ENCODE measurements around the gene NAB2. TPM values are rescaled to one million over a fixed set of nuclear protein-coding genes. Genes with fewer than 3 reads are reported as not detected.
"Not testable (repeated sequence)": the region's sequence is repeated elsewhere in the genome, so short reads cannot be mapped to it uniquely, and the experiment has no call there.

NAB2 gene, protein sequence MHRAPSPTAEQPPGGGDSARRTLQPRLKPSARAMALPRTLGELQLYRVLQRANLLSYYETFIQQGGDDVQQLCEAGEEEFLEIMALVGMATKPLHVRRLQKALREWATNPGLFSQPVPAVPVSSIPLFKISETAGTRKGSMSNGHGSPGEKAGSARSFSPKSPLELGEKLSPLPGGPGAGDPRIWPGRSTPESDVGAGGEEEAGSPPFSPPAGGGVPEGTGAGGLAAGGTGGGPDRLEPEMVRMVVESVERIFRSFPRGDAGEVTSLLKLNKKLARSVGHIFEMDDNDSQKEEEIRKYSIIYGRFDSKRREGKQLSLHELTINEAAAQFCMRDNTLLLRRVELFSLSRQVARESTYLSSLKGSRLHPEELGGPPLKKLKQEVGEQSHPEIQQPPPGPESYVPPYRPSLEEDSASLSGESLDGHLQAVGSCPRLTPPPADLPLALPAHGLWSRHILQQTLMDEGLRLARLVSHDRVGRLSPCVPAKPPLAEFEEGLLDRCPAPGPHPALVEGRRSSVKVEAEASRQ
- total RNA-seq = 22.1 TPM
- long read RNA-seq, transcript NAB2-201 (7 exons, 2,711 nt) = major isoform, 10 of 15 reads
- long read RNA-seq, partial matches to known transcripts = 4 of 15 reads
- long read RNA-seq, other reads (novel, unspliced or antisense) = 1 of 15 reads

DNA sequence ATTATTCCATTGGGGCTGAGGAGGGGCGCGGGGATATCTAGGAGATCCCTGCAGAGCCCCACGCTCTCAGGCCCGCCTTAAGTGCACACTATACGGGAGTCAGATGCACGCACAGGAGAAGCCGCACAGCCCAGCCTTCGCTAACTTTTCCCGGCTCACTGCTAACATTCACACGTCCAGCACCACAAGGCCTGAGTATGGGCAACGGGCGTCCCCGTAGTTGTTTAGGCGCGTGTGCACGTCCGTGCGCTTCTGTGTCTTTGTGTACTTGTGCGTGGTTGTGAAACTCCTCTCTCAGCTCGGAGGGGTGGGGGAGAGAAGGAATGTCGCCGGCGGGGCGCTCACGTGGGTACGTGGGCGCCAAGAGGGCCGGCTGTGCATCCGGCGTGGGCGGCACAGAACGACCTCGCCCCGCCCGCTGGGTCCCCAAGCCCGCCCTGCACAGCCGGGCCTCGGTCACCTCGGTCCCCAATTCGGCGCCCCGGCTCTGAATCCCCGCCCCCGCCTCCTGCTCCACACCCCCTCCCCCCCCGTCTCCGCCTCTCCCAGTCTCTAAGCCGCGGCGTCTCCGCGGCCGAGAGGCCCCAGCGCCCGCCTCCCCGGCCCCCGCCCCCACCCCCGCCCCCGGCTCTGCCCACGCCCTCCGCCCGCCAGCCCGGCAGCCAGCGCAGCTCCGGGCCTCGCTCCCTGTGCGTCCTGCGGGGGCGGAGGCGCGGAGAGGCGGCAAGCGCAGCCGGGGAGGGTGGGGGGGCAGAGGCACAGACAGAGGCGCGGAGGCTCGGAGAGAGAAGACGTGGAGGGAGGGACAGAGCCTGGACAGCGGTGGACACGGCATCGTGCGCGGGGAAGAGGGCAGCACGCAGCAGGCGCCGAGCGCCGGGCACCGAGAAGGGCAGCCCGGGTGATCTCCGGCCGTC lies at the start of gene NAB2:
Gene NAB2, plus strand, starts transcription at position 761 of the 917 bp plus-strand sequence. CDS start 158 bp downstream, outside the sequence.
- peak; percentile 99 for DNase-seq (ENCODE audit: low spot score)

DNA sequence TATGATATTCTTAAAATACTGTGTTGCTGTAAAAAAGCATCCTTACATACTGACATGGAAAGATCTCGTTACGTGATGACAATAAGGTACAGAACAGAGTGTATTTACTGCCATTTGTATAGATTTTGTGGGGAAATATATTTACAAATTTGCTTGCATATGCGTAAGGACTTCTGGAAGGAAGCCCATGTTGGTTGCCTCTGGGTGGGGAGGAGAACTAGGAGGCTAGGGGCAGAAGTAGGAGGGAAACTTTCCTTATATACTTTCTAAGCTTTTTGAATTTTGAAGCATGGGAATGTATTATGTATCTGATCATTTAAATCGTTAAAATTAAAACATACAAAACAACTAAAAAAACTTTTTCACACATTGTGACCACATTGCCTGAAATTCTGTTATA lies 48.7 kb upstream of the NAB2 start:
- DNase-seq (ENCODE audit: low spot score) = no peak

DNA sequence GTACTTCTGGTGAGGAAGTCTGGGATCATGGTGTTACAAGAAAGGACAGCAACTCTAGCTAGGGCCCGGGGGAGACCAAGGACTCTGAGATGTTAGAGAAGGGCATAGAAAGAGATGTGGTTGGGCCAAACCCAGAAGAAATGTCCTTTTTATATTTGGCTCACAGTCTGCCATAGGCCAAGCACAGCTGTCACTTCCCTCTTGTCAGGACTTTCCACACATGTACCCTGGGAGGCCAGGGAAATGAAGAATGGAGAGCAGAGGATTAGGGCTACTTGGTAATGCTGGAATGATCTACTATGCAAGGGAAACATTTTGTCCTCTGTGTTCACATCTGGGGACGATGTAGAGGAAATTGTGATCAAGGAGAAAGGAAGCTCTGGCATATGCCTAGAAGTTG lies 48.2 kb upstream of the NAB2 start:
- DNase-seq (ENCODE audit: low spot score) = no peak

DNA sequence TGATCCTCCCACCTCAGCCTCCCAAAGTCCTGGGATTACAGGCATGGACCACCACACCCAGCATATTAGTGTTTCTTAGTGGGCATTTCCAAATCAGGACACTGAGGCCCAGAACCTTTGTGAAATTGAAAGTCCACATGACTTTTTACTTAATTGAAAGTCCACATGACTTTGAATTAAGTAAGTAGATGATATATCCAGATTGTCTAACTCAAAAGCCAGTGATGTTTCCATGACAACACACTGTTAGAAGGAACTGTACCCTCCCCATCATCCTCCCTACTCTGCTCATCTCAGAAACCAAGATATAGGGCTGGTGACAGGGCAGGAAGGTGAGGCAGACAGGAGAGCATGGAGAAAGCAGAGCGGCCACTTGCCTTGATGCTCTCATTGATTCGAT lies 46.2 kb upstream of the NAB2 start:
- DNase-seq (ENCODE audit: low spot score) = no peak

DNA sequence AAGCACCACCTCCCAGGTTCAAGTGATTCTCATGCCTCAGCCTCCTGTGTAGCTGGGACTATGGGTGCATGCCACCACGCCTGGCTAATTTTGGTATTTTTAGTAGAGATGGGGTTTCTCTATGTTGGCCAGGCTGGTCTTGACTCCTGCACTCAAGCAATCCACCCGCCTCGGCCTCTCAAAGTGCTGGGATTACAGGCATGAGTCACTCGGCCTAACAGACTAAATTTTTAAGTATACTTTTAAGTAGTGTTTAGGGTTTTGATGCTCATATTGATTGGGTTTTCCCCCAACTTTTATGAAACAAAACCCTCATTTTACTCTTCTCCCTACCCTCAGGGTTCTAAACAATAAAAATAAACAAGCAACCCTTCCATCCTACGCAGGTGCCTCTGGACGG lies 44.4 kb upstream of the NAB2 start:
- no peak for DNase-seq (ENCODE audit: low spot score)

DNA sequence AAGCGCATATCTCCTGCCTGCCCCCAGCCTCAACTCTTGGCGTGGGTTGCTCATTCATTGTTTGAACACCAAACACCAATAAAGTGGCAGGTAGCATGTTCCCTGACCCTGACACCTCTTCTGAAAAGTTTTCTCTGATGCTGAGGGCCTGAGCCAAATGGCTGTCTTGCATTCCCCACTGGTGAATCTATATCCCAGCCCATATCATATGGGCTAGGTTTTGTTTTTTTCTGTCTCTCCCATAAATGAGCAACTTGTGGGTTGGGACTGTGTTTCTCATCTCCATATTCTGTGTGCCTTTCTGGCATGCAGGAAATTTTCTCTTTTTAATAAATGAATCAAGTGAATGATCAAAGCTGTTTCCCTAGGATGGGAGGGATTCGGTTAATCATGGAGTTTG lies 44.0 kb upstream of the NAB2 start:
- no peak for DNase-seq (ENCODE audit: low spot score)

DNA sequence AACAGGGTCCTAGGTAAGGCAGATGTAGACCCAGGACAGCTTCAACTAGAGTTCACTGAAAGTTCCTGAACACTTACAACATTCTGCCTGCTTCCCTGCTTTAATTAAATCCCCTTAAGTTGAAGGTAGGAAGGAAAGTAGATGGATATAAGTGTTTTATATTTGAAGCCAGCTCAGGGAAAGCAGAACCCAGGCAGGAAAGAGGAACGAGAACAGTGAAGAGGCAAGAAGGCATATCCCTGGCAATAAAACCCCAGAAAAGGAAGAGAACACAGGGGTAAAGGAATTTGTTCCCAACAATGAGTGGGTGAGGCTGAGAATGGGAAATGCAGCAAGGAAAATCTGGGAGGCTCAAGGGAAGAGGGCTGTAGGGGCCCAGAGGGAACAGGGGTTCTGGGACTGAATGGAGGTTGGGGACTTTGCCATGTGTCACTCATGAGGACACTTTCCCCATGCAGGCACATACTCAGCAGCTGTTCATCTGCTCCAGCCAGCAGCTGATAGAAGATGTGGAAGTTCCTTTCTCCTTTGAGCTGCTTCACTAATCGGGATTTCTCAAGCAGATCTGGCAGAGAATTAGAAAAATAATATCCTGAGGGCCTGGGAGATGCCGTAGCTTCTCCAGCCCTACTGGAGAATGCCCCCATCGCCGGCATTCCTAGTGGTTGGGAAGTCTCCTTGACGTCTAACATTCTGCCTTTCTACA lies 42.7 kb upstream of the NAB2 start:
- no peak for DNase-seq (ENCODE audit: low spot score)

DNA sequence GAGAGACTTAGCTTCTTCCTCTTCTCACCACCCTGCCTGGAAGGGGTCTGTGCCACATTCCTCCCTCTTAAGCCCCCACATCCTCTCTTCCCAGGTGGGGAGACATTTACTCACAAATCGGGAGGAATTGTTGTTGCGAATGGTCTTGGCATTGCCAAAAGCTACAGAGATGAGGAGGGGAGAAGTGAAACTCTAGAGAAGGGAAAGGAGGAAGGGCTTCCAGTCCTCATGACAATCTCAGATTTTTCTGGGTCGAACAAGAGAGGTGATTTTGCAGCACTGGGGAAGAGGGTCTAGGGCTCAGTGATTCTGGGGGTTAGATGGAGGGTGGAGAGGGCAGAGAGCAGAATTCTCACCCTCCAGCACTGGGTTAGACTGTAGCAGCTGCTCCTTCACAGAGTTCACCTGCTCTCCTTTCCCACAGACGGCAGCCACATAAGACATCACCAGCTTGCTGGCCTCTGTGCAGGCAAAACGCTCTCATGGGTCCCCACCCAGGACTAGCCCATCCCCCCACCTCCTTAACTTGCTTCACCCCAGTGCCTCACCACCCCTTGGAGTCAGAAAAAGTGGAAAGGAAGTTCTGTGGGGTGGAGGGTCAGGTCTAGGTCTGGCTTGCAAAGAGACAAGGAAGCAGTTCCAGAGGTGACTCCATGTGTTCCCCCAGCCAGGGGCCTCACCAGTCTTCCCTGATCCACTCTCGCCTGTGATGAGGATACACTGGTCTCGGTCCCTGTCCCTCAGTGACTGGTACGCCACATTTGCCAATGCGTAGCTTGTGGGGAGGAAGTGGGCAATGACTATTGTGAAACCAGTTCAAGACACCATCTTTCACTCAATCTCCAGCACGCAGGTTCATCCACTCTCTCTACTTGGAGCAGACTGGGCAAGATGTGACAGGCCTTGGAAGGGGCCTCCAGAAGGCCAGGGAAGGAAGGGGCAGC lies 41.7 kb upstream of the NAB2 start:
- DNase-seq (ENCODE audit: low spot score) = no peak

DNA sequence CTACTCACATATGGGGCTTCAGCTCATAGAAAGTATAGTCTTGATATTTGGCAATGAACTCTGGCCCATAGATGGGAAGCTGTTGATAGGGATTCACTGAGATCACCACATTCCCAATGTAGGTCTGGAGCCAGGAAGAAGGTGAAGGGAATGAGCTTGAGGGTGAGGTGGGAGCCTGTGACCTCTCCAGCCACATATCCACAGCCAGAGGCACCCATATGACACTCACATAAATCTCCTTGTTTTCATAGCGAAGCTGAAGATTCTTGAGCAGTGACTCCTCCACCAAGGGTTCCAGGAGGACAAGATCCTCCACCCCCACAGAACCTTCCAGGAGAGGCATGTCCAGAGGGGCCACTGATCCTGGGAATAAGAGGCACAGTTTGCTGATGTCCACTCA lies 40.9 kb upstream of the NAB2 start:
- DNase-seq (ENCODE audit: low spot score) = no peak

DNA sequence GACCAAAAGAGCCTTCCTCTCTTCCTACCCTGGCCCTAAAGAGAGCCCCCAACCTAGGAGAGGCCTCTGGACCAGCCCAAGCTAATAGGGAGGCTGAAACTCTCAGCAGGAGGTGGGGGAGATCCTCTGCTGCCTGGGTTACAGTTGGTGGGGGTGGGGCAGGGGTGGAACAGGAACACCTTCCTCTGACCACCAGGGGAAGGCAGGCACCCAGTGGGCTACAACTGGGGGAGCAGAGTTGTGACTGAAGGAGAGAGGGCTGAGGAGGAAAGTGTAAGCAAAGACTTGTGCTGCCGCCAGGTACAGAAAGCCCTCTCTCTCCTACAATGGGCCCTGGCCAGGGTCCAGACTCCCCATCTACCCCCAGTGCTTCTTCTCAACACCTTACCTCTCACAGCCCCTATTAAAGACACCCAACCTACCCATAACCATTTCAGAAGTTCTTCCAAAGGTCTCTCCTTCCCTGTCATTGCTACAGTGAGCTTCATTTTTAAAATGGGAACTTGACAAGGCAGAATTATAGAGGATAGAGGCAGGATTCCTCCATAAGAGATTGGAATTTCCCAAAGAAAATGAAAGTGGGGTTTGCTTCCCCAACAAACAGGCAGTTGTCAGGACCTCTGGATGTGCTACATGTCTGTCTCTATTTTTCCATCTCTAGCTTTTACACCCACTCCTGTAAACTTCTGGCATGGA lies 40.3 kb upstream of the NAB2 start:
- no peak for DNase-seq (ENCODE audit: low spot score)

DNA sequence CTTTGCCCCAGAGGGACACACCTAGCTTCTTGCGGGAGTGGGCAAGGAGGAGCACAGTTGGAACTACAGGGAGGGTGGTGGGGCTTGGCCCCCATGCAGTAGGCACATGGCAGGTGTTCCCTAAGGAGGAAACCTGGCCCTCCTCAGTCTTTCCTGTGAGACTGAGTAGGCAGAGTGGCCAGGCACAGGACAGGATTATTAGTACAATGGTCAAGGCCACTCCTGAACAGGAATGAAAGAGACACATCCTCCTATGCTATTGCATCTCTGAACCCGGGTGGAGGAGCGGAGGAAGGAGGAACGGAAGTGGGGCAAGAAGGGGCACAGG lies 39.8 kb upstream of the NAB2 start:
- no peak for DNase-seq (ENCODE audit: low spot score)

DNA sequence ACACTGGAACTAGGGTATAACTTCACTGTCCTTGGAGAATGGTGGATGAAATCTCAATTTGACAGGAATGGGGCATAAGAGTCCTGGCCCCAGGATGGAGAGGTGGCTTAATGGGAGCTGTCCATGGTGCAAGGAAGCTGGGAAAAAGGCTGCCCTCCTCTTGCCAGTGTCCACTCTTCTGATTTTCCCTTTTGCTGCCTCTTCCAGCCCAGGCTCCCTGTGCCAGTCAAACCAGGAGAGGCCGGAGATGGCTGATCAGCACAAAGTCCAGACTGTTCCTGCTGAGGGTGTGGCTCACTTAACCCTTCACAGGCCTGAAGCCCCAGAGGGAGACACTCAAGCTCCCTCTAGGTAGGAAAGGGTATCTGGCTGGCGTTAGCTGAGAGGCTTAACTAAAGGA lies 39.0 kb upstream of the NAB2 start, which contains the start of gene MYO1A:
Gene MYO1A, minus strand, starts transcription at position 240 of the 400 bp plus-strand sequence. CDS start 1,806 bp downstream, outside the sequence.
- no peak for DNase-seq (ENCODE audit: low spot score)

DNA sequence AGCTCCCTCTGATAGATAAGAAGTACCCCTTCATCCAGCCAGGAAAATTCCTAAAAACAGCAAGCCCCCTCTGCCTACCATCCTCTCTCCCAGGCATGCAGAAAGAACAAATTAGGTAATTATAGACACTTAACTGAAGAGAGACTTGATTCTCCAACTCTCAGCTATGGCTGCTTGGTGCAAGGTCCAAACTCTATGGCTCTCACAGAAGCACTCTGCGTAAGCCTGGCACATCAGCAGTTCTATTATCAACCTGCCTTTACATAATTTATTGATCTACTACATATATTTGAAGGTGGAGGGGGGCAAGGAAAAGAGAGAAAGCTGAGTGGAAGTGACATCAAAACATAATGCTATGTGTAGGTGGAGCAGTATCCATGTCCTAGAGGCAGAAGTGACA lies 37.9 kb upstream of the NAB2 start:
- no peak for DNase-seq (ENCODE audit: low spot score)

DNA sequence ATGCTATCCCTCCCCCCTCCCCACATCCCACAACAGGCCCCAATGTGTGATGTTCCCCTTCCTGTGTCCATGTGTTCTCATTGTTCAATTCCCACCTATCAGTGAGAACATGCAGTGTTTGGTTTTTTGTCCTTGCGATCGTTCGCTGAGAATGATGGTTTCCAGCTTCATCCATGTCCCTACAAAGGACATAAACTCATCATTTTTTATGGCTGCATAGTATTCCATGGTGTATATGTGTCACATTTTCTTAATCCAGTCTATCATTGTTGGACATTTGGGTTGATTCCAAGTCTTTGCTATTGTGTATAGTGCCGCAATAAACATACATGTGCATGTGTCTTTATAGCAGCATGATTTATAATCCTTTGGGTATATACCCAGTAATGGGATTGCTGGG lies 35.8 kb upstream of the NAB2 start:
- not testable (repeated sequence) for DNase-seq (ENCODE audit: low spot score)

DNA sequence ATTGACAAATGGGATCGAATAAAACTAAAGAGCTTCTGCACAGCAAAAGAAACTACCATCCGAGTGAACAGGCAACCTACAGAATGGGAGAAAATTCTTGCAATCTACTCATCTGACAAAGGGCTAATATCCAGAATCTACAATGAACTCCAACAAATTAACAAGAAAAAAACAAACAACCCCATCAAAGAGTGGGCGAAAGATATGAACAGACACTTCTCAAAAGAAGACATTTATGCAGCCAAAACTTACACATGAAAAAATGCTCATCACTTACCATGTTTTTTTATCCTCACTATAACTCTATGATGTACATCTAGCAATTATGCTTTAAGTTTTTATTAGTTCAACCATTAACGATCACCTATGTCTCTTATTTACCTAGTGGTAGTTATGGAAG lies 35.0 kb upstream of the NAB2 start:
- DNase-seq (ENCODE audit: low spot score) = not testable (repeated sequence)

DNA sequence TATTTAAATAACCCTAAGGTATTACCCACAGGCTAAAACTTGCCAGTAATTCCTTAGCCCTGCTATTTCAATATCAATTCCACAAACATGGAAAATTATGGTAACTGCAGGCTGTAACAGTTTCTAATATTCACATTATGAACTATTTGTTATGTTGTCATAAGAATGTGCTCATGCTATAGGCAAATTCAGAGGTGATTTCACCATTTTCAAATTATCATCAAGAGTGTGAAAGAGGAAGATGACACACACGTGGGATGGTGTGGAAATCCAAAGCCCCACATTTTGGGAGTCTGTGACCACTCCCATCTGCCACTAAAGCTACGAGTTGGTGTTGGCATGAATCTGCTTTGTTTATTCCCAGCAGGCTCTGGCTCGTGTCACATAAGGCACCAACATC lies 33.1 kb upstream of the NAB2 start:
- DNase-seq (ENCODE audit: low spot score) = no peak

DNA sequence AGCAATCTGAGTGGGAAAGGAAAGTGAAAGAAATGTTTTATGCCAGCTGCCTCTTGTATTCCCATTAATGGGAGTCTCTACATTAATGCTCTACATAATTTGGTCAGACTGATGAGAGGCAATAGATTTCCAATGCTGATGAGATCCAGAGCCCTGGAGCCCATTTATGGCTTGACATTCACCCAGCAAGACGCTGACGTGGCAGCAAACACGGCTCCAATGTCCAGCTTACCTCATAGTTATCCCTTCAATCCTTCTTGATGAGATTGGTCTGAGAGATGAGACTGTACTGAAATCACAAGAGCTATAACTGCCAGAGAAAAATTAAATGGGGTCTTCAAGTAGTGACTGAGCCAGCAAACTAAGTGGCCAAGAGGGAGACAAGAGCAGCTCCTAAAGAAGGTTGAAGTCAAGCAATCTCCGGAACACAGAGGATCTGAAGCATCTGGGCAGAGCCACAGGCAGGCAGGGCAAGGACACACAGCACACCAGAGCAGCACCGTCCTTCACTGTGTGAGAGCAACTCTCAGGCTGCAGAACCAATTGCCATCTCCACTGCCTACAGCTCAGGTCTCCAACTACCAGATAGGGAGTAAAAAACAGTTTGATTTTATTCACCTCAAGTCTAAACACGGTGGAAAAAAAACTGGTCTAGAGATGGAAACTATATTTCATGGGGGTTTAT lies 31.7 kb upstream of the NAB2 start:
- DNase-seq (ENCODE audit: low spot score) = no peak

DNA sequence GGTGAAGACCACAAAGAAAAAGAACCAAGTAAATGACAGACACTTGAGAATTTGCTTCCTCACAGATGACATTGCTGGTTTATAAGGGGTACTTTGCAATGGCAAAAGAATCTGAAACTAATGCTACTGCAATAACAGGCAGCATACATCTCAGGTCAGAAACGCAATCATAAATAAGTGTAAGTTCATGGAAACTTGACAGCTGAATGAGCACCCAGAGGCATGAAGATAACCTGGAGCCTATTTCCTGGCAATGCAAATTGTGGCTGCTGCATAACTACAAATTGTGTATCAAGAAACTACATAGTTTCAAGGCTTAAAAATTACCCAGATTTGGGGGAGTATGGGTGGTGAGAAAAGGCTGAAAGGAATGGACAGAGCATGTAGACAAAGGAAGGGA lies 30.5 kb upstream of the NAB2 start:
- DNase-seq (ENCODE audit: low spot score) = no peak
